BLaER1 treated with 17β-estradiol and CSF1 and Interleukin-3, amounts not matched to agents 10 nM and 100 nM (cell line): ENCODE measurements around the gene SEMA3C.

Experiments
- H3K27ac ChIP-seq, 11 experiments: shearing (Covaris generic); formaldehyde crosslinking; 2 replicates each; pipeline ENCODE4 v1.8.1; 2022
- H3K27me3 ChIP-seq, 11 experiments: shearing (Covaris generic); formaldehyde crosslinking; 2 replicates each; pipeline ENCODE4 v1.8.1; 2022
- H3K36me3 ChIP-seq, 11 experiments: shearing (Covaris generic); formaldehyde crosslinking; 2 replicates each; pipeline ENCODE4 v1.8.1; 2022
- H3K4me1 ChIP-seq, 10 experiments: shearing (Covaris generic); formaldehyde crosslinking; 2 replicates each; pipeline ENCODE4 v1.8.1; 2022
- H3K4me2 ChIP-seq, 11 experiments: shearing (Covaris generic); formaldehyde crosslinking; 2 replicates each; pipeline ENCODE4 v1.8.1; 2022
- H3K4me3 ChIP-seq, 10 experiments: shearing (Covaris generic); formaldehyde crosslinking; 2 replicates each; pipeline ENCODE4 v1.8.1; 2022
- H3K9ac ChIP-seq, 11 experiments: shearing (Covaris generic); formaldehyde crosslinking; 2 replicates each; pipeline ENCODE4 v1.8.1; 2022
- H3K9me3 ChIP-seq, 11 experiments: shearing (Covaris generic); formaldehyde crosslinking; replicated peaks in 1 of 11; 2 replicates each; pipeline ENCODE4 v1.8.1; 2022
- H4K20me1 ChIP-seq, 11 experiments: shearing (Covaris generic); formaldehyde crosslinking; 2 replicates each; pipeline ENCODE4 v1.8.1; 2022
- Cebpa-rat ChIP-seq, 11 experiments: shearing (Covaris generic); IDR thresholded peaks; 2 replicates each; pipeline ENCODE4 v1.8.1; 2022

Gene SEMA3C

GRCh38 chr7:80837345-80837744 lies 81.5 kb downstream of the SEMA3C start:
- Histone ChIP-seq H3K9ac (no peak overlapping the region), H3K27me3 (no peaks in the 10 kb centered on the region), H3K27ac (no peak overlapping the region), H3K4me3 (no peak overlapping the region), H3K4me1 (no peaks in the 10 kb centered on the region), H3K9me3 (no peaks in the 10 kb centered on the region), H4K20me1 (no peaks in the 10 kb centered on the region), H3K4me2 (no peak overlapping the region), H3K36me3 (no peaks in the 10 kb centered on the region)
- no peak for TF ChIP-seq Cebpa-rat (IDR thresholded peaks at IDR 0.05)

GRCh38 chr7:80835251-80835650 lies 83.6 kb downstream of the SEMA3C start:
- H3K4me1 ChIP-seq = peaks cover 0 to 6% (median 0%) of the 10 kb centered on the region in 10 experiments; a peak in 5 of 20 replicates
- TF ChIP-seq Cebpa-rat (IDR thresholded peaks at IDR 0.05) = no peak
- H3K36me3 ChIP-seq = no peaks in the 10 kb centered on the region
- H3K27ac ChIP-seq = no peak overlapping the region
- H4K20me1 ChIP-seq = no peaks in the 10 kb centered on the region
- H3K4me3 ChIP-seq = no peak overlapping the region
- no peak overlapping the region for H3K4me2 ChIP-seq
- no peaks in the 10 kb centered on the region for H3K9me3 ChIP-seq
- H3K27me3 ChIP-seq = no peaks in the 10 kb centered on the region
- no peak overlapping the region for H3K9ac ChIP-seq

GRCh38 chr7:80833289-80834268 lies 85.3 kb downstream of the SEMA3C start:
- Histone ChIP-seq H3K4me1 (peaks cover 0 to 17% (median 0%) of the 10 kb centered on the region in 10 experiments; a peak in 7 of 20 replicates), H4K20me1 (no peaks in the 10 kb centered on the region), H3K9me3 (no peaks in the 10 kb centered on the region), H3K36me3 (no peaks in the 10 kb centered on the region), H3K4me3 (no peak overlapping the region), H3K4me2 (no peak overlapping the region), H3K9ac (no peak overlapping the region), H3K27ac (no peak overlapping the region), H3K27me3 (no peaks in the 10 kb centered on the region)
- no peak for TF ChIP-seq Cebpa-rat (IDR thresholded peaks at IDR 0.05)

GRCh38 chr7:80832006-80832405 lies 86.8 kb downstream of the SEMA3C start:
- Histone ChIP-seq H3K27ac (no peak overlapping the region), H3K4me2 (no peak overlapping the region), H3K4me3 (no peak overlapping the region), H3K27me3 (no peaks in the 10 kb centered on the region), H3K36me3 (no peaks in the 10 kb centered on the region), H4K20me1 (no peaks in the 10 kb centered on the region), H3K9me3 (no peaks in the 10 kb centered on the region), H3K9ac (no peak overlapping the region), H3K4me1 (peaks cover 0 to 17% (median 0%) of the 10 kb centered on the region in 10 experiments; a peak in 7 of 20 replicates)
- TF ChIP-seq Cebpa-rat (IDR thresholded peaks at IDR 0.05) = no peak

- no peaks in the 10 kb centered on the region for H3K9me3 ChIP-seq
- H3K9ac ChIP-seq = no peak overlapping the region
- H3K4me2 ChIP-seq = peak overlapping the region in 2 of 11 experiments; percentile 31 to 48; a peak in 2 of 22 replicates
- TF ChIP-seq Cebpa-rat (IDR thresholded peaks at IDR 0.05) = no peak
- H3K27me3 ChIP-seq = no peaks in the 10 kb centered on the region
- H3K4me1 ChIP-seq = peaks cover 0 to 17% (median 0%) of the 10 kb centered on the region in 10 experiments; a peak in 7 of 20 replicates
- H3K36me3 ChIP-seq = no peaks in the 10 kb centered on the region
- H3K4me3 ChIP-seq = no peak overlapping the region
- H4K20me1 ChIP-seq = no peaks in the 10 kb centered on the region
- H3K27ac ChIP-seq = peak overlapping the region in 1 of 11 experiments; percentile 34; a peak in 1 of 22 replicates
These were observed 88.1 kb downstream of the SEMA3C start for GRCh38 chr7:80830584-80831285.

- H3K27ac ChIP-seq = peak overlapping the region in 1 of 11 experiments; percentile 34; a peak in 2 of 22 replicates
- peaks cover 0 to 17% (median 0%) of the 10 kb centered on the region in 10 experiments; a peak in 7 of 20 replicates for H3K4me1 ChIP-seq
- no peaks in the 10 kb centered on the region for H3K27me3 ChIP-seq
- H3K4me2 ChIP-seq = peak overlapping the region in 5 of 11 experiments; percentile 24 to 47 (median 33); a peak in 6 of 22 replicates
- H3K9ac ChIP-seq = no peak overlapping the region
- H3K36me3 ChIP-seq = no peaks in the 10 kb centered on the region
- no peak for TF ChIP-seq Cebpa-rat (IDR thresholded peaks at IDR 0.05)
- H4K20me1 ChIP-seq = no peaks in the 10 kb centered on the region
- no peaks in the 10 kb centered on the region for H3K9me3 ChIP-seq
- no peak overlapping the region for H3K4me3 ChIP-seq
These were observed 88.8 kb downstream of the SEMA3C start for GRCh38 chr7:80830010-80830409.

GRCh38 chr7:80829527-80829926 lies 89.3 kb downstream of the SEMA3C start:
- H4K20me1 ChIP-seq = no peaks in the 10 kb centered on the region
- H3K36me3 ChIP-seq = no peaks in the 10 kb centered on the region
- H3K4me1 ChIP-seq = peaks cover 0 to 17% (median 0%) of the 10 kb centered on the region in 10 experiments; a peak in 7 of 20 replicates
- H3K9me3 ChIP-seq = no peaks in the 10 kb centered on the region
- H3K27me3 ChIP-seq = no peaks in the 10 kb centered on the region
- no peak for TF ChIP-seq Cebpa-rat (IDR thresholded peaks at IDR 0.05)
- no peak overlapping the region for H3K9ac ChIP-seq
- H3K4me3 ChIP-seq = no peak overlapping the region
- peak overlapping the region in 1 of 11 experiments; percentile 33; a peak in 1 of 22 replicates for H3K27ac ChIP-seq
- peak overlapping the region in 4 of 11 experiments; percentile 27 to 47 (median 34); a peak in 5 of 22 replicates for H3K4me2 ChIP-seq

GRCh38 chr7:80827239-80827633 lies 91.6 kb downstream of the SEMA3C start:
- Histone ChIP-seq H3K4me3 (no peak overlapping the region), H3K4me2 (no peak overlapping the region), H3K4me1 (peaks cover 0 to 17% (median 0%) of the 10 kb centered on the region in 10 experiments; a peak in 7 of 20 replicates), H3K27ac (no peak overlapping the region), H3K9me3 (no peaks in the 10 kb centered on the region), H4K20me1 (no peaks in the 10 kb centered on the region), H3K27me3 (no peaks in the 10 kb centered on the region), H3K9ac (no peak overlapping the region), H3K36me3 (no peaks in the 10 kb centered on the region)
- TF ChIP-seq Cebpa-rat (IDR thresholded peaks at IDR 0.05) = no peak
